Body of pancreas (tissue), 4 donors: ENCODE results near the gene PILRA.

Source experiments
- POLR2A ChIP-seq, 3 donors: fragments of 450-650 bp; IDR thresholded peaks; one replicate each; pipeline ENCODE4 v1.6.1; 2016; ENCODE audit warnings: antibody characterized with exemption in 3 of 3, mild to moderate bottlenecking in 2 of 3
- TF ChIP-seq, protein P1 (sequence below), 7 experiments: fragments of 450-650 bp in 4 of 7; fragments of 200-600 bp in 3 of 7; sonication (generic) in 3 of 7; IDR thresholded peaks; one replicate each; pipeline ENCODE4 v1.5.1; 2016 to 2019; ENCODE audit warnings: antibody characterized with exemption in 7 of 7

- TF ChIP-seq, protein P1, sequence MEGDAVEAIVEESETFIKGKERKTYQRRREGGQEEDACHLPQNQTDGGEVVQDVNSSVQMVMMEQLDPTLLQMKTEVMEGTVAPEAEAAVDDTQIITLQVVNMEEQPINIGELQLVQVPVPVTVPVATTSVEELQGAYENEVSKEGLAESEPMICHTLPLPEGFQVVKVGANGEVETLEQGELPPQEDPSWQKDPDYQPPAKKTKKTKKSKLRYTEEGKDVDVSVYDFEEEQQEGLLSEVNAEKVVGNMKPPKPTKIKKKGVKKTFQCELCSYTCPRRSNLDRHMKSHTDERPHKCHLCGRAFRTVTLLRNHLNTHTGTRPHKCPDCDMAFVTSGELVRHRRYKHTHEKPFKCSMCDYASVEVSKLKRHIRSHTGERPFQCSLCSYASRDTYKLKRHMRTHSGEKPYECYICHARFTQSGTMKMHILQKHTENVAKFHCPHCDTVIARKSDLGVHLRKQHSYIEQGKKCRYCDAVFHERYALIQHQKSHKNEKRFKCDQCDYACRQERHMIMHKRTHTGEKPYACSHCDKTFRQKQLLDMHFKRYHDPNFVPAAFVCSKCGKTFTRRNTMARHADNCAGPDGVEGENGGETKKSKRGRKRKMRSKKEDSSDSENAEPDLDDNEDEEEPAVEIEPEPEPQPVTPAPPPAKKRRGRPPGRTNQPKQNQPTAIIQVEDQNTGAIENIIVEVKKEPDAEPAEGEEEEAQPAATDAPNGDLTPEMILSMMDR (IDR thresholded peaks at IDR 0.05) = no peak
- no peak for TF ChIP-seq POLR2A (IDR thresholded peaks at IDR 0.05)
These were observed 1.3 kb downstream of the PILRA start for GRCh38 chr7:100374601-100375000.
